CD4-positive, alpha-beta T cell (primary cell): Measurements from ENCODE around the gene TBC1D2B. TPM values are rescaled to one million over a fixed set of nuclear protein-coding genes. Genes with fewer than 3 reads are reported as not detected.

Source experiments
- ATAC-seq: fragments of 200-7000 bp; cut with Tn5 transposase; one replicate; pipeline ENCODE4 v1.10.0; 2022; ENCODE audit warnings: mild to moderate bottlenecking; ENCODE audit not compliant: poor library complexity
- CTCF ChIA-PET: fragments of 350-600 bp; sonication (Branson Sonifier 250); formaldehyde crosslinking; loops from one replicate; lab custom pipeline; 2021; ENCODE audit warnings: antibody characterized with exemption, inconsistent platforms; lab: Charles Lee
- POLR2A ChIA-PET: fragments of 350-600 bp; sonication (Branson Sonifier 250); formaldehyde crosslinking; loops from one replicate; lab custom pipeline; 2021; ENCODE audit warnings: antibody characterized with exemption, inconsistent platforms; lab: Charles Lee
- DNase-seq, 14 experiments: peaks; one replicate each; pipeline ENCODE4 v3.0.0-alpha.2; 2013 to 2020; ENCODE audit warnings: mixed read lengths in 2 of 14
- H3K27ac ChIP-seq, 2 donors: one replicate each; pipeline versions ENCODE4 v1.5.1 to v1.7.0; 2013; ENCODE audit warnings: low read length in 2 of 2, low read depth in 1 of 2, mild to moderate bottlenecking in 1 of 2
- H3K27me3 ChIP-seq, 2 experiments: 1 replicate in 1 of 2; 2 replicates in 1 of 2; pipeline versions ENCODE4 v1.6.1 to v1.7.0; 2013; ENCODE audit warnings: low read length in 2 of 2, control low read depth in 1 of 2, mild to moderate bottlenecking in 1 of 2, moderate library complexity in 1 of 2; ENCODE audit not compliant: insufficient read depth in 2 of 2, control insufficient read depth in 1 of 2
- H3K36me3 ChIP-seq: one replicate; pipeline ENCODE4 v1.6.1; 2013; ENCODE audit warnings: low read length, control low read depth; ENCODE audit not compliant: insufficient read depth
- H3K4me1 ChIP-seq: one replicate; pipeline ENCODE4 v1.6.1; 2013; ENCODE audit warnings: low read length, control low read depth; ENCODE audit not compliant: insufficient read depth
- H3K4me3 ChIP-seq: one replicate; pipeline ENCODE4 v1.5.1; 2013; ENCODE audit warnings: mild to moderate bottlenecking, low read length, moderate library complexity
- H3K9me3 ChIP-seq, 2 experiments: 1 replicate in 1 of 2; 2 replicates in 1 of 2; pipeline versions ENCODE4 v1.6.1 to v1.7.0; 2013; ENCODE audit warnings: low read length in 2 of 2, mild to moderate bottlenecking in 2 of 2, control low read depth in 1 of 2, moderate library complexity in 1 of 2; ENCODE audit not compliant: control insufficient read depth in 1 of 2, insufficient read depth in 1 of 2
- H3K27ac Mint-ChIP-seq: one replicate; pipeline ENCODE4 v1.8.0; 2020; ENCODE audit warnings: mixed read lengths
- H3K27me3 Mint-ChIP-seq: one replicate; pipeline ENCODE4 v1.8.0; 2021; ENCODE audit warnings: mixed read lengths
- H3K36me3 Mint-ChIP-seq: one replicate; pipeline ENCODE4 v1.8.0; 2021; ENCODE audit warnings: low read depth, mixed read lengths
- H3K4me1 Mint-ChIP-seq: one replicate; pipeline ENCODE4 v1.8.0; 2021; ENCODE audit warnings: low read depth, mixed read lengths
- H3K4me3 Mint-ChIP-seq: one replicate; pipeline ENCODE4 v1.8.0; 2020; ENCODE audit warnings: mild to moderate bottlenecking, mixed read lengths
- H3K9me3 Mint-ChIP-seq: one replicate; pipeline ENCODE4 v1.8.0; 2020; ENCODE audit warnings: mixed read lengths
- intact Hi-C, 2 experiments: fragments of 100-400 bp; cut with DNase I in 1 of 2; cut with micrococcal nuclease in 1 of 2; formaldehyde crosslinking; loops; one replicate each; pipeline versions ENCODE4 v1.15.1 to v1.9.0; 2023 to 2025; cut with DNase I, micrococcal nuclease
- total RNA-seq, 174 experiments: library from RNA in 2 of 174; stranded (reverse) in 2 of 174; gene quantifications; one replicate each; pipeline ENCODE4 v1.2.3 and lab custom pipeline; 2021 to 2026
- TF ChIP-seq, protein P1 (sequence below): fragments of 200-600 bp; IDR thresholded peaks from one replicate; pipeline ENCODE4 v1.8.0; 2022; ENCODE audit warnings: antibody characterized with exemption, mild to moderate bottlenecking

TBC1D2B gene
- total RNA-seq, 2 experiments from 2014 or later, result 89.3 to 97.6 TPM

DNA sequence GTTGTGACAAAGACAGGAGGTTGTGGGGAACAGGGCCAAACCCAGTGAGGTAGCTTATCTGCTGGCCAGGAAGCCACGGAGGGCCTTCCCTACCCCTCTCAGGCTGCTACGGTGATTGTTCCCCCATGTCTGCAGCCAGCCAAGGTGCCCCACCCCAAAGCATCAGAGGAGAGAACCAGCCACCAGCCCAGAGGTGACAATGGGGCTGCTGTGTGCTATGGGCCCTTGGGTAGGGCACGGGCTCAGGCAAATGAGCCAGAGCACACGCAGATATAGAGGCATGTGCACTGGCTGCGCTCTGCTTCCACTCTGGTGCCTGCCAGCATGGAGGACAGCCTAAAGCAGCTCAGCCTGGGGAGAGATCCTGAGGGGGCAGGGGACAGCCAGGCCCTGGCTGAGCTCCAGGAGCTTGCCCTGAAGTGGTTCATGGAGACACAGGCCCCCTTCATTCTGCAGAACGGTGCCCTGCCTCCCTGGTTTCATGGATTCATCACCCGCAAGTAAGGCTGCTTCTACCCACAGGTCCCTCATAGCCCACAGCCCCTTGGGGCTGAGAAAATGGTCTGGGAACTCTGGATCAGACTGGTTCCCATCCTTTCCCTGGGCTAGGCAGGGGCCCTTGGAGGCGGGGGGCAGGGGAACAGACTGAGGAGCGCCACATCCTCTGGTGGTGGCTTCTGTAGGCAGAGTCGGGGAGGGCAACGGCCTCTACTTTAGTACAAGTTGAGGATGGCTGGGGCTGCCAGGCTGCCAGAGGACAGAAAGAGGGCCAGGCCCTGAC, 14.9 kb upstream of the TBC1D2B start, which contains the start of gene SH2D7:
Gene SH2D7 (plus strand): TSS at position 301 of the 781 bp plus-strand sequence. CDS start 24 bp downstream, at position 325.
- ChIA-PET POLR2A (no interaction called here), CTCF (interaction anchor here (1.7 kb wide), 1 partner anchor 16 kb away, joined by 5 read pairs; no protein-coding TSS in a partner anchor)
- Mint-ChIP-seq H3K4me3 (no peak within 1 kb of the TSS), H3K9me3 (no peaks in the 10 kb centered on the region), H3K36me3 (no peaks in the 10 kb centered on the region), H3K4me1 (no peaks in the 10 kb centered on the region), H3K27me3 (no peaks in the 10 kb centered on the region), H3K27ac (no peak within 1 kb of the TSS)
- H3K4me1 ChIP-seq, result no peaks in the 10 kb centered on the region
- intact Hi-C loops, result no loop called here
- ATAC-seq (no peak), DNase-seq (no peak)
- no peak within 1 kb of the TSS for H3K4me3 ChIP-seq
- H3K27ac ChIP-seq, result no peak within 1 kb of the TSS
- H3K36me3 ChIP-seq, result no peaks in the 10 kb centered on the region
- TF ChIP-seq, protein P1, sequence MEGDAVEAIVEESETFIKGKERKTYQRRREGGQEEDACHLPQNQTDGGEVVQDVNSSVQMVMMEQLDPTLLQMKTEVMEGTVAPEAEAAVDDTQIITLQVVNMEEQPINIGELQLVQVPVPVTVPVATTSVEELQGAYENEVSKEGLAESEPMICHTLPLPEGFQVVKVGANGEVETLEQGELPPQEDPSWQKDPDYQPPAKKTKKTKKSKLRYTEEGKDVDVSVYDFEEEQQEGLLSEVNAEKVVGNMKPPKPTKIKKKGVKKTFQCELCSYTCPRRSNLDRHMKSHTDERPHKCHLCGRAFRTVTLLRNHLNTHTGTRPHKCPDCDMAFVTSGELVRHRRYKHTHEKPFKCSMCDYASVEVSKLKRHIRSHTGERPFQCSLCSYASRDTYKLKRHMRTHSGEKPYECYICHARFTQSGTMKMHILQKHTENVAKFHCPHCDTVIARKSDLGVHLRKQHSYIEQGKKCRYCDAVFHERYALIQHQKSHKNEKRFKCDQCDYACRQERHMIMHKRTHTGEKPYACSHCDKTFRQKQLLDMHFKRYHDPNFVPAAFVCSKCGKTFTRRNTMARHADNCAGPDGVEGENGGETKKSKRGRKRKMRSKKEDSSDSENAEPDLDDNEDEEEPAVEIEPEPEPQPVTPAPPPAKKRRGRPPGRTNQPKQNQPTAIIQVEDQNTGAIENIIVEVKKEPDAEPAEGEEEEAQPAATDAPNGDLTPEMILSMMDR, result no peak
- no peaks in the 10 kb centered on the region for H3K27me3 ChIP-seq
- no peaks in the 10 kb centered on the region for H3K9me3 ChIP-seq

DNA sequence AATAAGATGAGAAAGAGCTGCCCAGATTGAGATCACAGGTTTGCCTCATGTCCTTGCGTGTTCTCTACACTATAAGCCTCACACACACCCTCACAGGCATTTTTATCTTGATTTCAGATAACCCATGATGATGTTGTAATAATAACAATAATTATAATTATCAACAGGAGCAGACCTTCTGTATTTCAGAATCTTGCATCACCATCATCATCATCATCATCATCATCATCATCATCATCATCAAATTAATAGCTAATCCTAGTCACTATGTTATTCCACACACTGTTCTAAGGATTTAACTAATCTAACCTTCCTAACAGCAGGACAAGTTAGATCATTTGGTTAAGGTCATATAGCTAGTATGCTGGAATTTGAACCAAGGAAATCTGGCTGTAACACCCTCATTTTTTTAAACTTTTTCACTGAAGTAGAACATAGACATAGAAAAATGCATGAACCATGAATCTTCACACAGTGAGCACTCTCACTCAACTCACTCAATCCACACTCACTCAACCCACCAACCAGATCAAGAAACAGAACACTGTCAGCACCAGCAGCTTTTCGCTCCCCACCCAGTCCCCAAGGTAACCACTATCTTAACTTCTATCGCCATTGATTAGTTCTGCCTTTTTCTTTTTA, 13.0 kb upstream of the TBC1D2B start:
- no peaks in the 10 kb centered on the region for H3K36me3 Mint-ChIP-seq
- H3K4me3 ChIP-seq, result no peak overlapping the region
- H3K27me3 Mint-ChIP-seq, result no peaks in the 10 kb centered on the region

DNA sequence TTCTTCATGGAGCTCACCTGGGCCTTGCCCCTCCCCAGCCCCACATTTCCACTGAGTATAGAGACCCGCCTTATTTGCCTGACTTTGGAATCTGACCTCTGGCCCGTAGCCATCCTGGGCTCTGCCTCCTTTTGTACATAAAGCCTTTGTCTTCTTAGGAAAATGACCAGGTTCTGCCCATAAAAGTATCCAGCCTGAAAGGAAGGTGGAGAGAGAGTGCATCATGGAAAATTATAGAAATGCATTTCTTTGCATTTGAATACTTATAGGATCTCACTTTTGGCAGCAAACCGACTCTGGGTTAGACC, 11.2 kb upstream of the TBC1D2B start:
- Mint-ChIP-seq H3K36me3 (no peaks in the 10 kb centered on the region), H3K4me1 (no peaks in the 10 kb centered on the region), H3K9me3 (no peaks in the 10 kb centered on the region), H3K27me3 (no peaks in the 10 kb centered on the region), H3K27ac (no peak overlapping the region), H3K4me3 (no peak overlapping the region)
- intact Hi-C loops, result no loop called here
- H3K27ac ChIP-seq, result no peak overlapping the region
- no peaks in the 10 kb centered on the region for H3K27me3 ChIP-seq
- ATAC-seq (no peak), DNase-seq (no peak)
- TF ChIP-seq, protein P1, result no peak
- CTCF ChIA-PET, result no interaction called here
- H3K36me3 ChIP-seq, result no peaks in the 10 kb centered on the region
- POLR2A ChIA-PET, result no interaction called here
- no peak overlapping the region for H3K4me3 ChIP-seq
- no peaks in the 10 kb centered on the region for H3K9me3 ChIP-seq
- H3K4me1 ChIP-seq, result peaks cover 6% of the 10 kb centered on the region

More for the DNA sequence above, 13.0 kb upstream of the TBC1D2B start:
- Histone ChIP-seq H3K4me1 (no peaks in the 10 kb centered on the region), H3K36me3 (no peaks in the 10 kb centered on the region), H3K27ac (no peak overlapping the region), H3K27me3 (no peaks in the 10 kb centered on the region), H3K9me3 (no peaks in the 10 kb centered on the region)
- TF ChIP-seq, protein P1, result no peak
- Mint-ChIP-seq H3K9me3 (no peaks in the 10 kb centered on the region), H3K4me3 (no peak overlapping the region), H3K27ac (no peak overlapping the region), H3K4me1 (no peaks in the 10 kb centered on the region)
- ChIA-PET POLR2A (no interaction called here), CTCF (interaction anchor here (0.8 kb wide), 1 partner anchor 18 kb away, joined by 4 read pairs; no protein-coding TSS in a partner anchor)
- intact Hi-C loops, result no loop called here
- ATAC-seq, result no peak
- no peak for DNase-seq
